ENCODE data around the gene MCTP1. TPM values are rescaled to one million over a fixed set of nuclear protein-coding genes. Genes with fewer than 3 reads are reported as not detected.

Gene MCTP1
- total and polyA plus RNA-seq, 9 of the 15 experiments (the other 6 are each of a cell fraction or from before 2014, with no cell fraction given): 0.04 to 0.93 (median 0.06) TPM; not detected in 4

DNA sequence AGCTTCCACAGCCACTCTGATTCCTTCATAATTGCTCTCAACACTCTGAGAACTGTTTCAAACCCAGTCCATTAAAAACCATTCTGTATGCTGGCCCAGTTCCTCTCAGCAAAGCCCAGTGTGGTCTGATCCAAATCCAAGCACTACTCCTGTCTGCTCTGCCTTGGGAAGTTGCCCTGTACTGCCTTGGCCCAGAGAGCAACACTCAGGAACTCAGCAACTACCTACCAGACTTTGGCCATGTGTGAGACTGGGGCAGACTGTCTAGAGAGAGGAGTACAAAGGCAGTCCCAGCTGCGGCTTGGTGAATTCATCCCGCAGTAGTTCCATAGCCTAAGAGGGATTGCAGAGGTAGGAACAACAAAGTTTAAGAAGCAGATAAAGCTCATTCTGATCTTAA, 214.4 kb downstream of the MCTP1 start:
- ChIA-PET POLR2A (interaction anchor here (0.6 kb wide), 1 partner anchor 1252 kb away, joined by 3 read pairs; no protein-coding TSS in a partner anchor), CTCF (ENCODE audit: low intra/inter-chr PET ratio) (no interaction called here)
- in situ Hi-C loops (cut with MboI) (no loop called here), intact Hi-C loops (cut with micrococcal nuclease) (no loop called here)
- no peaks in the 10 kb centered on the region for H3K9me1 ChIP-seq (ENCODE audit: control insufficient read depth, insufficient read depth, low read length)
- no peak overlapping the region for H3K4me3 ChIP-seq
- no peak overlapping the region for H3K9ac ChIP-seq (ENCODE audit: insufficient read depth in 1 of 2, low read depth in 2 of 2, low read length in 2 of 2)
- FAIRE-seq (no peak), ATAC-seq (no peak), DNase-seq (ENCODE audit: extremely low read depth in 1 of 4, low spot score in 3 of 4) (no peak)
- no peak overlapping the region for H3K4me2 ChIP-seq (ENCODE audit: insufficient read depth, low read length)
- 0% methylated on average over 2 of the region's 2 CpGs for WGBS (ENCODE audit: insufficient coverage, low coverage, missing lambda C conversion rate)
- no peak overlapping the region for H2AFZ ChIP-seq (ENCODE audit: low read depth, low read length)
- H3K79me2 ChIP-seq (ENCODE audit: control insufficient read depth, insufficient read depth, low read length): no peaks in the 10 kb centered on the region
- H4K20me1 ChIP-seq (replicated peaks; ENCODE audit: control insufficient read depth, insufficient read depth, low read length): no peaks in the 10 kb centered on the region
- H3K4me1 ChIP-seq (replicated peaks in 1 of 2; ENCODE audit: control insufficient read depth in 2 of 2, insufficient read depth in 2 of 2, low read length in 2 of 2): no peaks in the 10 kb centered on the region
- H3K36me3 ChIP-seq (ENCODE audit: control insufficient read depth, insufficient read depth, low read length): no peaks in the 10 kb centered on the region
- no peak overlapping the region for H3K27ac ChIP-seq (ENCODE audit: extremely low read depth, low read depth, low read length)
- no peaks in the 10 kb centered on the region for H3K27me3 ChIP-seq (ENCODE audit: control insufficient read depth in 2 of 2, insufficient read depth in 2 of 2, low read length in 2 of 2)
- BruUV-seq (replicated peaks): no TSS peak
- no peaks in the 10 kb centered on the region for H3K9me3 ChIP-seq (replicated peaks; ENCODE audit: control insufficient read depth, insufficient read depth, low read depth, low read length)
- TF ChIP-seq JUN (IDR thresholded peaks at IDR 0.05; ENCODE audit: borderline replicate concordance, low read depth, low read length): no peak
- no peak for TF ChIP-seq JUN (CRISPR knock-in tag; IDR thresholded peaks at IDR 0.05; ENCODE audit: borderline replicate concordance)
- TF ChIP-seq, protein P1, sequence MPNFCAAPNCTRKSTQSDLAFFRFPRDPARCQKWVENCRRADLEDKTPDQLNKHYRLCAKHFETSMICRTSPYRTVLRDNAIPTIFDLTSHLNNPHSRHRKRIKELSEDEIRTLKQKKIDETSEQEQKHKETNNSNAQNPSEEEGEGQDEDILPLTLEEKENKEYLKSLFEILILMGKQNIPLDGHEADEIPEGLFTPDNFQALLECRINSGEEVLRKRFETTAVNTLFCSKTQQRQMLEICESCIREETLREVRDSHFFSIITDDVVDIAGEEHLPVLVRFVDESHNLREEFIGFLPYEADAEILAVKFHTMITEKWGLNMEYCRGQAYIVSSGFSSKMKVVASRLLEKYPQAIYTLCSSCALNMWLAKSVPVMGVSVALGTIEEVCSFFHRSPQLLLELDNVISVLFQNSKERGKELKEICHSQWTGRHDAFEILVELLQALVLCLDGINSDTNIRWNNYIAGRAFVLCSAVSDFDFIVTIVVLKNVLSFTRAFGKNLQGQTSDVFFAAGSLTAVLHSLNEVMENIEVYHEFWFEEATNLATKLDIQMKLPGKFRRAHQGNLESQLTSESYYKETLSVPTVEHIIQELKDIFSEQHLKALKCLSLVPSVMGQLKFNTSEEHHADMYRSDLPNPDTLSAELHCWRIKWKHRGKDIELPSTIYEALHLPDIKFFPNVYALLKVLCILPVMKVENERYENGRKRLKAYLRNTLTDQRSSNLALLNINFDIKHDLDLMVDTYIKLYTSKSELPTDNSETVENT (CRISPR knock-in tag; IDR thresholded peaks at IDR 0.05): no peak
- no peak for TF ChIP-seq WHSC1 (IDR thresholded peaks at IDR 0.05; ENCODE audit: low read length)
- no peak for TF ChIP-seq BHLHE40 (IDR thresholded peaks at IDR 0.05; ENCODE audit: low read length)
- TF ChIP-seq CBFA2T3 (IDR thresholded peaks at IDR 0.05): no peak
- TF ChIP-seq ZNF696 (CRISPR knock-in tag; conservative IDR thresholded peaks at IDR 0.05): no peak
- TF ChIP-seq, protein P2, sequence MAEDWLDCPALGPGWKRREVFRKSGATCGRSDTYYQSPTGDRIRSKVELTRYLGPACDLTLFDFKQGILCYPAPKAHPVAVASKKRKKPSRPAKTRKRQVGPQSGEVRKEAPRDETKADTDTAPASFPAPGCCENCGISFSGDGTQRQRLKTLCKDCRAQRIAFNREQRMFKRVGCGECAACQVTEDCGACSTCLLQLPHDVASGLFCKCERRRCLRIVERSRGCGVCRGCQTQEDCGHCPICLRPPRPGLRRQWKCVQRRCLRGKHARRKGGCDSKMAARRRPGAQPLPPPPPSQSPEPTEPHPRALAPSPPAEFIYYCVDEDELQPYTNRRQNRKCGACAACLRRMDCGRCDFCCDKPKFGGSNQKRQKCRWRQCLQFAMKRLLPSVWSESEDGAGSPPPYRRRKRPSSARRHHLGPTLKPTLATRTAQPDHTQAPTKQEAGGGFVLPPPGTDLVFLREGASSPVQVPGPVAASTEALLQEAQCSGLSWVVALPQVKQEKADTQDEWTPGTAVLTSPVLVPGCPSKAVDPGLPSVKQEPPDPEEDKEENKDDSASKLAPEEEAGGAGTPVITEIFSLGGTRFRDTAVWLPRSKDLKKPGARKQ (CRISPR knock-in tag; IDR thresholded peaks at IDR 0.05): no peak
- TF ChIP-seq, protein P3, sequence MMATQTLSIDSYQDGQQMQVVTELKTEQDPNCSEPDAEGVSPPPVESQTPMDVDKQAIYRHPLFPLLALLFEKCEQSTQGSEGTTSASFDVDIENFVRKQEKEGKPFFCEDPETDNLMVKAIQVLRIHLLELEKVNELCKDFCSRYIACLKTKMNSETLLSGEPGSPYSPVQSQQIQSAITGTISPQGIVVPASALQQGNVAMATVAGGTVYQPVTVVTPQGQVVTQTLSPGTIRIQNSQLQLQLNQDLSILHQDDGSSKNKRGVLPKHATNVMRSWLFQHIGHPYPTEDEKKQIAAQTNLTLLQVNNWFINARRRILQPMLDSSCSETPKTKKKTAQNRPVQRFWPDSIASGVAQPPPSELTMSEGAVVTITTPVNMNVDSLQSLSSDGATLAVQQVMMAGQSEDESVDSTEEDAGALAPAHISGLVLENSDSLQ (IDR thresholded peaks at IDR 0.05): no peak
- no peak for TF ChIP-seq ZNF644 (tag; IDR thresholded peaks at IDR 0.05; ENCODE audit: low read depth)
- TF ChIP-seq EZH2 (IDR thresholded peaks at IDR 0.05; ENCODE audit: borderline replicate concordance, low read depth, low read length): no peak
- no peak for TF ChIP-seq ZNF253 (CRISPR knock-in tag; conservative IDR thresholded peaks at IDR 0.05)
- no peak for TF ChIP-seq XRCC4 (IDR thresholded peaks at IDR 0.05; ENCODE audit: extremely low read depth, insufficient read depth, insufficient read length)
